Endometrial microvascular endothelial cells (primary cell): Measurements from ENCODE around the gene ASTN2. TPM values are rescaled to one million over a fixed set of nuclear protein-coding genes. Genes with fewer than 3 reads are reported as not detected.

Experiments
- in situ Hi-C: cut with HindIII; loops from 2 replicates; pipeline ENCODE4 v1.10.0; 2017; ENCODE audit warnings: low sequenced_read_pairs, low pct_unique_long_range_greater_than_20kb; ENCODE audit errors: inconsistent ontology term
- total RNA-seq: library from RNA; depleted of rRNA; stranded (reverse); fragments of >200 nt; gene quantifications from one replicate; pipeline ENCODE4 v1.2.3, GENCODE V29; 2015; ENCODE audit errors: inconsistent ontology term

Gene ASTN2
- total RNA-seq, 1 donor from 2014 or later = 2.1 TPM

DNA sequence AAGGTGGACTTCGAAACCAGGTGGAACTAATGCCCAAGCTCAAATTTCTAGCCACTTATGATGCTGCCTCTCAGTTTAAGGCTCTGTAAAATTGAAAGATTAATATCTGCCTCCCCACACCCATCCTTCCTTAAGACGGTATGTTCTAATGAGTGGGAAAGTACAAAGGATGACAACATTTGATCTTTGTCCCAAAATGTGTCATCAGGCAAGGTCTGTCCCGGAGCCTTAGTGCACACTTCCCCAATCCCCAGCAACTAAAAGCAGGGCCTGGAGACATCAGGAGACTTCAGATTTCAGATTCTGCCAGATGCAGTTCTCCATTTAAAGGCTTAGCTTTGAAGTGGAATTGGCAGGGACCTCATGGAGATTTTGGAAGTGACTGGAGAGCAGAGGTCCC, 316.5 kb downstream of the ASTN2 start:
- in situ Hi-C loops = no loop called here

DNA sequence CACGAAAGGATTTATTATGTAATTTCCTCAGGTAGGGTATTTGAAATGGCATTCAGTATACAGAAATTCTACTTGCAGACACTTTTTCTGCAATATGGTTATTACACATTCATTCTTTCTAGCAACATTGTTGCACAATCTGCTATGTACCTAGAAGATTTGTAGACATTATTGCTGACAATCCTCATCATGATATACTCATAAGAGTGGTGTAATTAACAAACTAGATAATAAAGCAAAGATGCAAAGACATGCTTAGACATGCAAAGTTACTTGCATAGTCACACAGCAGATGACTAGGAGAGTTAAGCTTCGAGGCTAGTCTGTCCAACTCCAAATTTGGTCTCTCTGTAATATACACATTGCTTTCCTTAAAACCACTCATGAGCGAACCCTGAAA, 317.1 kb downstream of the ASTN2 start:
- in situ Hi-C loops = no loop called here

DNA sequence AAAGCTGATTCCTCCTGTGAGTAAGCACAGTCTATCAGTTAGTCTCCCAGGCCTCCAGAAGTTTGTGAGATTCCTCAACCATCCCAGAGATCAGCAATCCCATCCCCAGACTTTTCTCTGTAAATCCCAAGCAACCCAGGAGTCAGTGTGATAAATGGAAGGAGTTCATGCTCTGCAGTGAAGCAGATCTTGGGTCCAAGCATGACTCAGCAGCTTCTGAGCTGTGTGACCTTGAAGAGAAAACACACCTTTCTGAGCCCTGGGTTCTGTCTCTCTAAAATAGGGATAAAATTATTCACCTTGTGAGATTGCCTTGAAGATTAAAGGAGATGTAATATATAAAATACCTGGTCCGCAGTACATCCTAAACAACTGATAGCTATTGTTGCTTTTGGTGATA, 318.7 kb downstream of the ASTN2 start:
- in situ Hi-C loops = no loop called here

DNA sequence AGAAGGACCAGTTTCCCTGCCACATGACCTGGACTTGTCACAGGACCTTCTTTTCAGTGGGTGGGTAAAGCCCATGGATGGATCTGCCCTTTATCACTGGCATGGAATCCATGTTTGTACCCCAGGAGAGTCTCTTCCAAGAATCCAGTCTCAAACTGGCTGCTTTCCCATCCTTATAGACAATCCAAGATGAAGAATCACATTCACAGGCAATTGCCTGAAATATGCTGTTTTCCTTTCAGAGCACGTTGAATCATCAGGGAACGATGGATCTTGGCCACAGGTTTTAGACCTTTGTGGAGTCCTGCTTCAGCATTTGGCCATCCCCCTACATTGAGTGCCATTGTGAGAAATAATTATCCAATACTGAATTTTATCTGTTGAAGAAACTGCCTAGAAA, 319.8 kb downstream of the ASTN2 start:
- in situ Hi-C loops = no loop called here

DNA sequence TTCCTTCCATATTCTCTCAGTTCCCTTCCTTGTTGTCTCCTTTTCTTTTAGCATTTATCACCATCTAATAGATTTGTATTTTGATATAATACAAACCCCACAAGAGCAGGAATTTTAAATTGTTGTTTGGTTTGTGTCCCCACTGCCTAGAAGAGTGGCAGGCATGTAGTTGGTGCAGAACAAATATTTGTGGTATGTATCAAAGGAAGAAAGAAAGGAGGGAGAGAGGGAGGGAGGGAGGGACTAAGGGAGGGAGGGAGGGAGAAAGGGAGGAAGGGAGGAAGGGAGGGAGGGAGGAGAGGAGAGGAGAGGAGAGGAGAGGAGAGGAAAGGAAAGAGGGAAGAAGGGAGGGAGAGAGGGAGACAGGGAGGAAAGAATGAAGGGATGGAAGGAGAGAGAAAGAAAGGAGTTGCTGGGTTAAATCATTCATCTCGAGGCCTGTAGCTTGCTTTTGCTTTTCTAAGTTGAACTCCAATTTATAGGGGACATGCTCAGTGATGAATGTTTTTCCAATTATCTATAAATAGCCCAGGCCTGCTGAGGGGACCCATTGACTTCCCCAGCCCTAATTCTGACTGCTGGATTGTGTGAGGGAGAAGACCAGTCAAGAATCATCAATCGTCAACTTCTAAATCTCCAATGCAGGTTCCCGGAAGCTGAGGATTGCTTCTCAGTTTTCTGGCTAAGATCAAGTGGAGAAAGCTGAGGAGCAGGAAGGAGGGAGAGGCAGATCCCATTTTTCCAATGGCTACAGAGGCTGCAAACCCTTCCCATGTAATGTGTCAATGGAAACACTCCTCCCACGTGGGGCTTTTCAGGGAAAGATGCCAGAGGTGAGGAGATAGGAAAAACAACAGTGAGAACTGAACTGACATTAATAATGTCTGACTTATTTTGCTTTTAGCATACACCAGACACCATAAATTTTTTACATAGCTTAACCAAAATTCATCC, 320.7 kb downstream of the ASTN2 start:
- in situ Hi-C loops = no loop called here

DNA sequence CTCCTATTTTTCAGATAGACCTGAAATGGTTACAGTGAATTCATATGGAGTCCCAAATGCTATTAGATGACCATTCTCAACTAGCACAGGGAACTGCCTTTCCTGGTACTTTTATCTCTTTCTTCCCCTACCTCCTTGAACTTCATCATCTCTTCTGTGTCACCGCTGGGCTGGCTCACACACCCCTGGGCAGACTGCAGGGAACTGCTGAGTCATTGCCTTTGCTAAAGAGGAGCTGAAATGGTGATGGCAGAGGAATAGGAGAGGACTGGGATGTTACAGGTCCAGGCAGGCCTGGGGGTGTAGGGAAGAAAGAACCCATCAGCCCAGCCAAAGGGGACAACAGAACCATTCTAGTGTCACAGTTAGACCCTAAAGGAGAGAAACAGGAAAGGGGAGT, 322.3 kb downstream of the ASTN2 start:
- in situ Hi-C loops = no loop called here

DNA sequence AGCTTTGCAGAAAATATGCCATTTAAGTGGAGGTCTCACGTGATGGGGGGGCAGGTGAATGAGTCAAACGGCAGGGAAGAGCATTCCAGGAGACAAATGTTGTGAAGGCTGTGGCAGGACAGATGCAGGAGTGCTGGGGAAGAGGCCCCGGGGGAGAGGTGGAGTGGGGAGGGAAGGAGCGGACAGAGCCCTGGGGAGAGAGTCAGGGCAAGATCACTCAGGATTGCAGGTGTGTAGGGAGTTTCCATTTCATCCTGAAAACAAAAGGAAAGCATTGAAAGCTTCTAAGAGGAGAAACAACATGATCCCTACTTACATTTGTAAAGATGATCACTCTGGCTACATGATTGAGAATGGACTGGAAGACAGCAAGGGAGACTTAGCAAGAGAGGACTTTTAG, 323.3 kb downstream of the ASTN2 start:
- in situ Hi-C loops = no loop called here

DNA sequence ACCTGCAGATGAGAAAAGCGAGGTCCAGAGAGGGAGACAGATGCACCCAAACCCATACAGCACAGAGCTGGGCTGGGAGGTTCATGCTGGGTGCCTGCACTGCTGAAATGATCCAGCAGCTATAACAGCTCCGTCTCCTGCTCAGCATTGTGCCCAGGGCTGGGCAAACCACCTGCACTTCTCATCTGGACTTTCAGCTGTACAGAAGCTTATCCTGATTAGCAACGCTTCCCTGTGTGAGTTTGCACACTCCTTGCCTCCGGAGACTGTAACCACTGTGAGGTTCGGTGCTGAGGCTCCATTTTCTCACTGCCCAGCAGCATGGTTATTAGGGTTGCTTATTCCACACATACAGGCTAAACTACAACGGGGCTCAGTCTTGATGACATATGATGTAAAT, 326.1 kb downstream of the ASTN2 start:
- in situ Hi-C loops = no loop called here

DNA sequence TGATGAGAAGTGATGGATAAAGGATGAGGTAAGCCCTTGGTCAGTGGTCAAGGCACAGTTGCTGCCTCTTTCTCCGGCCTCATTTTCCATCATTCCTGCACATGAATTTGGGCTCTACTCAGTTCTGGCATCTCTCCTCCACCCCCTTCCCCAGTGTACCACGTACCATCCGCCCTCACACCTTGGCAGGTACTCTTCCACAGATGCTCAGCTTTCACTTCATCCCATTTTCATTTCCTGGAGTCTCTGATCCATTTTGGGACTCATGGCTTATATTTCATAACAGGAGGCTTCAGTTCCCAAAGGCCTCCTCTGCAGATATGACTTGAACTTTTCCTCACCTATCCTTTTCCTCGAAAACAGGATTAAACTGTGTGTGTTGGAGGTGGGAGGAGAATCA, 326.7 kb downstream of the ASTN2 start:
- in situ Hi-C loops = no loop called here

DNA sequence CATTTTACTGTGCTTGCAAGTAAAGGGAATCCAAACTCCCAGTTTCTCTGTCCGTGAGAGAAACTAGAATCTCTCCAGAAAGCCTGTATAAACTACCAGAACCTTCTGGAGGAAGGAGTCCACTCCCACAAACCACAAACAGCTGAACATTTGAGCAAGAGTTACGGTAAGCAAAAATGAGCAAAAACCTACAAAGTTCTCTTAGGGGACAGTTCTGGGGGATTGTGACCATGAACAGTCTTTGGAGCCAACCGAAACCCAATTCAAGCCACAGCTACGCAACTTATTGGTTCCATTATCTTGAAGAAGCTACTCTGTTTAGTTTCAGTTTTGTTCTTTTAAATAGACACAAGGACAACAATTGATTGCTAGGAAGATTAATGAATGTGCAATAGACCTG, 330.6 kb downstream of the ASTN2 start:
- in situ Hi-C loops = no loop called here

DNA sequence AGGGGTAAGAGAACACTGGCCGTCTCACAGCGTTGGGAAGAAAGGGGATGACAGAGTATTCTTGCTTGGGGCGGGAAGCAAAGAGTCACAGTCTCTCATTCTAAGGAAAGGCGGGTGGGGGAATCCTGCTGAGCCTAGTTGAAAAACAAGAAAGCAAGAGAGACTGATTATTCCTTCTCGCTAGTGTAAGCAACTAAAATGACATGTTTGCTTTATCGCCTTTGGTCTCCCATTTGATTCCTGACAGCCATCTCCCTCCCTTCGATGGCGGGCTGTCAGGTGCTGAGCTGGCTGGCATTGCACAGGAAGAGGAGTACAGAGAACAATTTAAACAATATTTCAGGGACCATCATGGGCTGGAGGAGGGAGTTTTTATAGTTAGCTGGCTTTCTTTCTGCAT, 331.3 kb downstream of the ASTN2 start:
- in situ Hi-C loops = no loop called here

DNA sequence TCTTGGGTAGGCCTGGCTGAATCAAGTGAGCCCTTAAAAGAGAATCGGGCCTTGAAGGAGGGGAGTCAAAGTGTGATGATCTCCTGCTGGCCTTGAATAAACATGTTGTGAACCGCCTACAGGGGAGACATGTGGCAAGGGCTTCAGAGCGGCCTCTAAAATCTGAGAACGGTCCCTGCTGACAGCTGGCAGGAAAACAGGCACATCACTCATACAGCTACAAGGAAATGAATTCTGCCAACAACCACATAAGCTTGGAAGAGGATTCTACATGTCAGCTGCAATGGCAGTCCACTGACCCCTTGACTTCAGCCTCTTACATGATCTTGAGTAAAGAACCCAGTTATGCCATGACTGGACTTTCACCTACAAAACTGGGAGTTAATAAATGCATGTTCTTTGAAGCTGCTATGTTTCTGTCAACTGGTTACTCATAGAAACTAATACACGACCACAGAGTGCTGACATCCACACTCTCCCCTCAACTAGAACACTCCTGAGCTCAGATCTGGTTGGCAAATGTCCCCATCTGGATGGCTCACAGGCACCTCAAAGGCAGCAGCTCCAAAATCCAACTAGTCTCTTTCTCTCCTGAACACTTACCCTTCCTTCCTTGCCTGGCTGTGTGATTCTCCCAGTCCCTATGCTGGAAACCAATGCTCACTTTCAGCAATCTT, 333.1 kb downstream of the ASTN2 start:
- in situ Hi-C loops = no loop called here

DNA sequence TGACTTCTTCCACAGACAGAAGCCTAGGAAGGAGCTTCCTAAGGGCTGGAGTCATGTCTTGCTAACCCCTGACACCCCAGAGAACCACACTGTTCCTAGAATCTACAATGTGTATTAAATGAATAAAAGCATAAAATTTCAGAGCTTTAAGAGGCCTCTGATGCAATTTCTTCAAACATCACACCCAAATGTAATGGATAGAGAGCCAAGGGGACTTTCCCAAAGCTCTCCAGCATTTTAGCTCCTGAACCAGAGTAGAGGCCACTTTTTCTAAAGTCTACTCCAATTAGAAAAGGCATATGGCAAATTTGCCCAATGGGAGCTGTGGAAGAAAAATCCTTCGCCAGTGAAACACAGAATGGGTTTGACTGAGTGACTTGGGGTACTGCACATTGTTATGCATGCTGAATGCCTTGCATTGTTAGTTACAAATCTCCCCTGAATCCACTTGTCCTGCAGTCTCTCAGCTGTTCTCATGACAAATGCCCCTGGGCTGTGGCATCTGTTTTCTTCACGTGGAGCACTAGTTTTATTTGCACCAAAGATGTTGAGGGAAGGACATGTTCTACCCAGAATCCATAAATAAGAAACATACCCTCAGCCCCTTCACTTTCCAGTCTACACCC, 334.0 kb downstream of the ASTN2 start:
- in situ Hi-C loops = no loop called here

DNA sequence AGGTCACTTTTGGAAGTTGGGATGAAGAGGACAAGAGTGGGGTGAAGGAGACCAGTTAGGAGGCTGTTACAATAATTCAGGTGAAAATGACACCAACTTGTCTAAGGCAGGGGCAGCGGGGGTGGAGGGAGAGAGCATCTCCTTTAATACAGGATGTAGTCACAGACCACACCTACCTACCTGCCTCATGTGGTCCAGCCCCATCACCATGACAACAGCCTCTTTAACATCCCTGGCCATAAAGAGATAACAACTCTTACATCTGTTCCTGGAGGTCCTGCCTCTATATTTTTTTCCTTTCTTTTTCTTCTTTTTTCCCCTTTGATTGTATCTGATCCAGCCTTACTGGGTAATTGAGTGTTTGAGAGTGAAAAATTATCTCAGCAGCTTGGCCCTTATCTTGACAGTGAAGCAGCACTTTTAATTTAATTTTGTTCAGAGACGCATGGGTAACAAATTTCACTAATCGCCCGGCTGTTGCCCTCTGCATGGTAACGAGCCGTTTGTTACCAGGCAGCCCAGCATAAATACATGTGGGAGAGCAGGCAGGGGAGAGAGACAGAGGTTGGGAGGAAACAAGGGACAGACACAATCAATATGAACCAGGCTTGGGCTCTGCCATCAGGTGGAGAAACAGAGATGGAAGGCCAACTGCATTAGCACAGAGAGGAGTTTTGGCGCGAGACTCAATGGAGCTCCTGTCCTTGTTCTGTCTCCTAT, 338.1 kb downstream of the ASTN2 start:
- in situ Hi-C loops = no loop called here

DNA sequence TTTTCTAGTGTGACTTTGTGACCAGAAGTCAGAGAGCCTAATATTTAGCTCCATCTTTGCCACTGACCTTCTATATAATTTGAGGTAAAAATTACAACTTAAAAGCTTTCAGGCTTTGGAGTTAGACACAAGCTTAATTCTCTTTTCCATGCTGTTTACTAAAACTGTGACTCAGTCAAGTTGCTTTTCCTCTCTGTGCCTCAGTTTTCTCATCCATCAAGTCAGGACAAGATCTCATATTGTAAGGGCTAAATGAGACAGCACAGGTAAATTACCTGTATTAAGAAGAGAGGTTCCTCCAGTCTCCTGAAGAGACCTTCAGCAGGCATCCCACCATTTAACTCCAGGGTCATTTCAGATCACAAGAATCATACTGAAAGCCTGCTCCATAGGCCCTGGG, 339.2 kb downstream of the ASTN2 start:
- in situ Hi-C loops = no loop called here

DNA sequence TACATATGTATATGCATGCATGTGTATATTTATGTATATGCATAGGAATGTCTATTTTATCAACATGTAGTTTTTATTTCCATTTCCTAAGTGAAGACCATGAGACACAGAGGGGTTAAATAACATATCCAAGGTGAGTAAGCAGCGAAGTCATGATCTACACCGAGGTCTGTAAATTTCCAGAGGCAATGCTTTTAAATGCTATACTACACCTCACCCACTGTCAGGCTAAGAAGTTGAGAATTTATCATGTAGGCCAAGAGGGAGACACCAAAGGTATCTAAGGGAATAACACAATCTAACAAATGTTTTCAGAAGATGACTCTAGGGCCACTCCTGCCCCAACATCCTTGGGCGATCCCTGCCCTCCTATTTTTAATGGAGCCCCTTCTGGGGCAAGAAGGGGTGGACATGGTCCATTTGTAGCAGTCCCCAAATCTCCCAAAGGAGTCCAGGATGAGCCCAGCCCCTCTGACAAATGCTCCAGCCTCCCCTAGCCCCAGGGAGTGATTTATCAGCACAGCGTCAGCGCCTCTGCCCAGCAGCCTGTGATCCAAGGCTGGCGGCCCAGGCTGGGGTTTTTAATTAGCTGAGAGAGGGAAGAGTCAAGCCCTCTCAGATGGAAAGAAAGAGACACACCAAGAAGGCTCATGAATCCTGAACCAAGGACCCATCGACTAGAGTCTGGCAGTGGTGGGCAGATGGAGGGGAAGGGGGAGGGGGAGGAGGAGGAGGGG, 339.9 kb downstream of the ASTN2 start:
- in situ Hi-C loops = no loop called here

DNA sequence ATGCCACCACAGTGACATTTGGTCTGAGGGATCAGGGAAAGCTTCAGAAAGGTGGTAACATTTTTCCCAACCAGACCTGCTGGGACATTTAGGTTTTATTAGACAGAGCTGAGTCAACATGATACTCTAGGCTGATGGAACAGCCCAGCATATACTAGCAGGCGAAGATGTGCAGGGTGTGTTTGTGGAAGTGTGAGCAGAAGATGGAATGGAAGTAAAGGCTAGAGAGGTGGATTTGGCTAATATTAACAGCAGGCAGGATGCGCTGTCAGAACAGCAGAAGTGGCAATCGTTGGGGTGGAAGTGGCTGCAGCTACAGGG, 340.6 kb downstream of the ASTN2 start:
- in situ Hi-C loops = no loop called here

DNA sequence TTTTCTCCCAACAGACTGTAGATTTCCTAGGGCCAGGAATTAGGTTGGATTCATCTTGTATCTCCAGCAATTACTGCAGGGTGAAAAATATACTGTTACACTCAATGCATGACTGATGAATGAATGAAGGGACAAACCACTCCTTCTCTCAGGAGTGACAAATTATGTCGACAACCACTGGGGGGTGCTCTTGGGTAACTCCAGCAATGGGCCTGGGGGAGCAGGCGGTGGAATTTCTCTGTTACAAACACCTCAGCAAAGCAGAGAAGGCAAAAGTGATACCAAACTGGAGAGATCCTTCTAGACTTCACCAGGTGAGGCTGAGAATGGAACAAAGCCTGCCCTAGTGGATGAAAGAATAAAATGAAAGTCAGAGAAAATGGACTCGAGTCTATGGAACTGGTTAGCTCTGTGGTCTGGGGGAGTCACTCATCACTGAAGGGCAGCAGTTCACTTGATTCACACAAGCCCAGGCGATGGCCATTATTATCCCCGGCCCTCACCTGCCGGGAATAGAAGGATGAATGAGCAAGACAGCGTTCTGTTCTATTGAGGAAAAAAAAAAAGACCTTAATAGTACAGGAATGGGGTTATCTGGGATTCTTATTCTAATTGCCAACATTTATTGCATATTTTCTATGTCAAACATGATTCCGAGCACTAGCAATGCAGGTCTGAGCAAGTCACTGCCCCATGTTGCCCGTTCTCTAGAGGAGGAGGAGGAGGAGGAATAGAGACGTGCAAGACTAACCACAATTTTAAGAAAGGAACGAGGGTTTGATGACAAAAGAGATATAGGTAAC, 341.1 kb downstream of the ASTN2 start:
- in situ Hi-C loops = no loop called here
